Astrocyte (in vitro differentiated cells and primary cell): ENCODE results near the gene NR6A1.

ENCODE experiments used
- CTCF ChIP-seq: IDR thresholded peaks from 2 replicates; pipeline ENCODE4 v1.5.1; 2011; ENCODE audit warnings: low read depth, mild to moderate bottlenecking, inconsistent platforms, low read length, moderate library complexity; ENCODE audit not compliant: insufficient read depth
- EZH2 ChIP-seq: IDR thresholded peaks from 2 replicates; pipeline ENCODE4 v1.6.1; 2012; ENCODE audit warnings: mild to moderate bottlenecking, low read length, inconsistent platforms; ENCODE audit not compliant: insufficient read depth

GRCh38 chr9:124696101-124696500 lies 75.0 kb downstream of the NR6A1 start:
- TF ChIP-seq CTCF = no peak
- no peak for TF ChIP-seq EZH2
